Heart left ventricle (tissue), 16 donors: Measurements from ENCODE around the gene PCNA. TPM values are rescaled to one million over a fixed set of nuclear protein-coding genes. Genes with fewer than 3 reads are reported as not detected.
"Not testable (repeated sequence)": the region's sequence is repeated elsewhere in the genome, so short reads cannot be mapped to it uniquely, and the experiment has no call there.

Source experiments
- ATAC-seq, 4 donors: fragments of 200-7000 bp; cut with Tn5 transposase; one replicate each; pipeline ENCODE4 v1.9.1; 2020 to 2022; ENCODE audit warnings: moderate library complexity in 4 of 4, mild to moderate bottlenecking in 3 of 4, moderate number of reproducible peaks in 1 of 4
- DNase-seq, 5 donors: peaks; one replicate each; pipeline ENCODE4 v3.0.0-alpha.2; 2020
- H3K27ac ChIP-seq, 12 donors: fragments of 200-600 bp; sonication (generic) in 4 of 12; one replicate each; pipeline versions ENCODE4 v1.5.0 to v1.8.0; 2016 to 2022; ENCODE audit warnings: mild to moderate bottlenecking in 2 of 12
- H3K27me3 ChIP-seq, 9 donors: fragments of 200-600 bp; sonication (generic) in 2 of 9; one replicate each; pipeline versions ENCODE4 v1.5.1 to v1.8.0; 2016 to 2022; ENCODE audit warnings: mild to moderate bottlenecking in 3 of 9
- H3K36me3 ChIP-seq, 9 donors: fragments of 200-600 bp; sonication (generic) in 2 of 9; one replicate each; pipeline versions ENCODE4 v1.5.0 to v1.8.0; 2018 to 2022; ENCODE audit warnings: mild to moderate bottlenecking in 2 of 9
- H3K4me1 ChIP-seq, 12 donors: fragments of 200-600 bp; sonication (generic) in 4 of 12; one replicate each; pipeline versions ENCODE4 v1.5.0 to v1.8.0; 2016 to 2022; ENCODE audit warnings: mild to moderate bottlenecking in 3 of 12
- H3K4me3 ChIP-seq, 12 donors: fragments of 200-600 bp; sonication (generic) in 4 of 12; one replicate each; pipeline versions ENCODE4 v1.5.0 to v1.8.0; 2017 to 2022; ENCODE audit warnings: mild to moderate bottlenecking in 9 of 12, moderate library complexity in 4 of 12
- H3K9me3 ChIP-seq, 12 donors: fragments of 200-600 bp; sonication (generic) in 4 of 12; one replicate each; pipeline versions ENCODE4 v1.5.0 to v1.8.0; 2016 to 2022; ENCODE audit warnings: mild to moderate bottlenecking in 1 of 12
- POLR2A ChIP-seq, 2 donors: fragments of 450-650 bp; IDR thresholded peaks; one replicate each; pipeline ENCODE4 v1.6.1; 2017; ENCODE audit warnings: antibody characterized with exemption in 2 of 2, mild to moderate bottlenecking in 2 of 2, moderate library complexity in 2 of 2
- WGBS, 4 donors: extraction: QIAGEN DNeasy Blood & Tissue Kit in 2 of 4; methylation state at CpG; one replicate each; pipeline versions ENCODE4 v1.1.5 to v1.1.7; 2013 to 2018; 5-methylcytosine and 5-hydroxymethylcytosine counted together
- intact Hi-C, 10 donors: fragments of 100-400 bp; cut with DNase I; formaldehyde crosslinking; loops; one replicate each; pipeline versions ENCODE4 v1.11.1 to v1.14.2; 2022
- polyA plus RNA-seq, 2 donors: library from polyadenylated mRNA; stranded (reverse); fragments of 200-250 nt; gene quantifications; one replicate each; pipeline ENCODE4 v1.2.3, GENCODE V29; 2013
- total RNA-seq, 9 donors: library from RNA; depleted of rRNA in 2 of 9; stranded (reverse); fragments of >200 nt in 2 of 9; fragmentation: NEBNext Ultra II Directional in 3 of 9; extraction: Animal tissue kit (Norgen Biotek cat#: 25700) in 3 of 9; gene quantifications; one replicate each; pipeline versions ENCODE4 v1.1.0 to v1.2.4, GENCODE V29; 2016 to 2023
- TF ChIP-seq, protein P1 (sequence below), 12 donors: fragments of 200-600 bp; sonication (generic) in 4 of 12; IDR thresholded peaks; one replicate each; pipeline versions ENCODE4 v1.5.0 to v1.8.0; 2018 to 2022; ENCODE audit warnings: antibody characterized with exemption in 12 of 12, mild to moderate bottlenecking in 5 of 12
- donor health status: ischemic (EF 13 %, LVEDD 7.1; RV severe dilation, severe dysfunction).
- donor health status: healthy with polysubstance abuse.
- donor health status: DM: no; HTN: yes; CAD: no.
- donor health status: DM: no; HTN: no; CAD: no.
- donor health status: ischemic (EF 25% LVEDD 6.9; RV normal size, moderate dysfunction).
- donor health status: ischemic (EF 25% LVEDD 5.7; RV mildly dilated, moderate dysfunction).
- donor health status: healthy.
- donor health status: DM: yes; HTN: yes; CAD: no.
- donor health status: ischemic (EF 35%, LVEDD 5.7; RV mildly dilated, moderate dysfunction).
- donor health status: nonischemic (EF 11% LVEDD 7.7; RV severe dilation, severe dysfunction).
- donor health status: DM: yes; HTN: yes; CAD: no.
- donor health status: PGD.
- donor health status: ischemic (EF 29% LVEDD 5.4; RV normal size, mild dysfunction).
- donor health status: nonischemic (EF 23%, LVEDD 6.1; RV moderate dilation, normal function).

Gene PCNA
- total and polyA plus RNA-seq, 11 donors: 18.7 to 52.7 (median 22.9) TPM

DNA sequence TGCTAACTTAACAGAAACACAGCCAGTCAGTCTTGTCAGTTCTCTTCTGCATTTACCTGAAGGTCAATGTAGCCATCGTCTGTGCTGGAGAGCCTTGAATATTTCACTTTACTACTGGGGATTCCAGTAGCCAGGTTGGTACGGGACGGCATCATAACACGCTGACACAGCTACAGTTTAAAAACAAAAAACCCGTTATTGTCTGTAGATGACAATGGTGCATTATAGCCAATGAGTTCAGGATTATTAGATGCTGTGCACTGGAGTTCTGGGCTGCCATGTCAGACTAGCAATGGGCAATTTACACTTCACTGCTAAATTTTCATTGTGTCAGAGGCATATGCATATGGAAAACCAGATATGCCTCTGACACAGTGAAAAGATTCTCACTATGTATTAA is 10.5 kb downstream of the PCNA start:
- Histone ChIP-seq H3K27ac (no peak overlapping the region), H3K27me3 (no peaks in the 10 kb centered on the region), H3K36me3 (peaks cover 0 to 72% (median 68%) of the 10 kb centered on the region in 9 donors), H3K9me3 (no peaks in the 10 kb centered on the region), H3K4me1 (peaks cover 0 to 20% (median 10%) of the 10 kb centered on the region in 12 donors), H3K4me3 (no peak overlapping the region)
- intact Hi-C loops: loop anchor here in 3 of 10 donors (10.0 kb wide), 1 partner anchor 154 kb away; no protein-coding TSS in a partner anchor
- WGBS, 4 donors: 77 to 87% (median 83%) methylated on average over 5 of the region's 5 CpGs
- no peak for DNase-seq
- TF ChIP-seq POLR2A (IDR thresholded peaks at IDR 0.05): no peak
- TF ChIP-seq, protein P1, sequence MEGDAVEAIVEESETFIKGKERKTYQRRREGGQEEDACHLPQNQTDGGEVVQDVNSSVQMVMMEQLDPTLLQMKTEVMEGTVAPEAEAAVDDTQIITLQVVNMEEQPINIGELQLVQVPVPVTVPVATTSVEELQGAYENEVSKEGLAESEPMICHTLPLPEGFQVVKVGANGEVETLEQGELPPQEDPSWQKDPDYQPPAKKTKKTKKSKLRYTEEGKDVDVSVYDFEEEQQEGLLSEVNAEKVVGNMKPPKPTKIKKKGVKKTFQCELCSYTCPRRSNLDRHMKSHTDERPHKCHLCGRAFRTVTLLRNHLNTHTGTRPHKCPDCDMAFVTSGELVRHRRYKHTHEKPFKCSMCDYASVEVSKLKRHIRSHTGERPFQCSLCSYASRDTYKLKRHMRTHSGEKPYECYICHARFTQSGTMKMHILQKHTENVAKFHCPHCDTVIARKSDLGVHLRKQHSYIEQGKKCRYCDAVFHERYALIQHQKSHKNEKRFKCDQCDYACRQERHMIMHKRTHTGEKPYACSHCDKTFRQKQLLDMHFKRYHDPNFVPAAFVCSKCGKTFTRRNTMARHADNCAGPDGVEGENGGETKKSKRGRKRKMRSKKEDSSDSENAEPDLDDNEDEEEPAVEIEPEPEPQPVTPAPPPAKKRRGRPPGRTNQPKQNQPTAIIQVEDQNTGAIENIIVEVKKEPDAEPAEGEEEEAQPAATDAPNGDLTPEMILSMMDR (IDR thresholded peaks at IDR 0.05): no peak
- ATAC-seq: no peak

GRCh38 chr20:5104479-5104878 is 15.3 kb downstream of the PCNA start:
- DNase-seq (no peak), ATAC-seq (no peak)
- Histone ChIP-seq H3K4me3 (no peak overlapping the region), H3K36me3 (peaks cover 0 to 99% (median 94%) of the 10 kb centered on the region in 9 donors), H3K4me1 (peaks cover 0 to 11% (median 0%) of the 10 kb centered on the region in 12 donors), H3K27me3 (no peaks in the 10 kb centered on the region), H3K27ac (no peak overlapping the region), H3K9me3 (no peaks in the 10 kb centered on the region)
- intact Hi-C loops: loop anchor here in 8 of 10 donors (5.0 to 10.0 kb wide), 4 partner anchors 147 to 502 kb away; no protein-coding TSS in a partner anchor
- no peak for TF ChIP-seq POLR2A (IDR thresholded peaks at IDR 0.05)
- TF ChIP-seq, protein P1 (IDR thresholded peaks at IDR 0.05): no peak
- WGBS, 4 donors: 93 to 98% (median 97%) methylated on average over 2 of the region's 2 CpGs

DNA sequence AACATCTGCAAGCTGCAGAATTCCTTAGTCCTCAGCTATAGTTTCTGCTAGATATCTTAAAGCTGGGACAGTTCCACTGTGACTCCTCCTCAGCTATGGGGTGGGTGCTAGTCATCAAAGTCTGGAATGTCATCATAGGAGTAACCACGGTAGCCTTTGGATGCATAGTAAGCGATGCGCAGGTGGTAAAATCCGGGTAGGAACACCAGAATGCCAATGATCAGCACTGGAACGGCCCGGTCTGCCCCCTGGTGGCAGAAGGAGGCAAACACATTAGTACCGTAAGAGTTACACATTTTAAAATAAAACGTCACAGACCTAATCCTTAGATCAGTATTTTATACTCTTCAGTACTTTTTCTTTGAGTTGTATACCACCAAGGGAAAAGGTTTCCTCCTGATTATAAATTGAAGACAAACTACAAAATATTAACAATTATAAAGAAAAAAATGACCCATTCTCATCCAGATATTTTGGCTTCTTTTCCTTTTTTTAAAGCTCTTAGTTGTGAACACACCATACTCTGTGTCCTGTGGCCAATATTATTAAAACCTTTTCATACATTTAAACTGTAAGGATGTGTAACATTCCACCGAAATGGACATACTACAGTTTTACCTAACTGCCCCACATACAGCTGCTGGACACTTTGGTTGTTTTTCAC is 18.9 kb downstream of the PCNA start:
- TF ChIP-seq, protein P1 (IDR thresholded peaks at IDR 0.05): peak; percentile 87 to 96 (median 91)
- TF ChIP-seq POLR2A (IDR thresholded peaks at IDR 0.05): no peak
- H3K4me1 ChIP-seq: peaks cover 0 to 11% (median 0%) of the 10 kb centered on the region in 12 donors
- intact Hi-C loops: loop anchor here in 8 of 10 donors (5.0 to 10.0 kb wide), 4 partner anchors 144 to 499 kb away; no protein-coding TSS in a partner anchor
- peak; percentile 51 to 82 (median 78) for ATAC-seq
- DNase-seq: peak; percentile 50 to 83 (median 67)
- no peaks in the 10 kb centered on the region for H3K9me3 ChIP-seq
- H3K4me3 ChIP-seq: no peak overlapping the region
- H3K27me3 ChIP-seq: no peaks in the 10 kb centered on the region
- no peak overlapping the region for H3K27ac ChIP-seq
- H3K36me3 ChIP-seq: peaks cover 0 to 98% (median 90%) of the 10 kb centered on the region in 9 donors
- 9 to 16% (median 12%) methylated on average over 9 of the region's 9 CpGs for WGBS, 4 donors

DNA sequence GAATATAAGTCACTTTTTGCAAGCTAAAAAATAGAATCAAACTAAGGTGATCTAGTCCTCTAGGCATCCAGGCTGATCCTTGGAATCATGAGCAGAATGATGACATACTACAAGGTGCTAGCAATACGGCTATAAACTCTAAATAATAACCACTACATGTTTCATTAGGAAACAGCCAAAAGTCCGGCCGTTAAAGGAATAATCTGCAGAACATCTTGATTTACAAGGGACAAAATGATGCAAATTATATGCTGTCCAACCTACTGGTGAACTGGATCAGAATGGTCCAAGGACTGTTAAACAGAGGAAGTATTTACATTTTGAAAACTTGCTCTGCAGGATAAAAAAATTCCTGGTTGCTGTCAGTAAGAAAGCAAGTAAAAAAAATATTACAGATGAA is 19.8 kb downstream of the PCNA start:
- WGBS, 4 donors: 88 to 98% (median 95%) methylated on average over 3 of the region's 3 CpGs
- peaks cover 0 to 91% (median 81%) of the 10 kb centered on the region in 9 donors for H3K36me3 ChIP-seq
- not testable (repeated sequence) for ATAC-seq, H3K27ac ChIP-seq, H3K27me3 ChIP-seq, H3K4me3 ChIP-seq, DNase-seq, H3K9me3 ChIP-seq
- intact Hi-C loops: loop anchor here (5.0 to 10.0 kb wide), 7 partner anchors 95 to 498 kb away; partner anchors contain the start of gene SLC23A2 (in 1 of the 10)
- H3K4me1 ChIP-seq: peaks cover 0 to 11% (median 0%) of the 10 kb centered on the region in 12 donors

GRCh38 chr20:5099009-5099408 is 20.7 kb downstream of the PCNA start:
- 78 to 92% (median 84%) methylated on average over 1 of the region's 1 CpG for WGBS, 4 donors
- not testable (repeated sequence) for ATAC-seq, DNase-seq, H3K27ac ChIP-seq, H3K4me3 ChIP-seq, H3K9me3 ChIP-seq, H3K27me3 ChIP-seq
- Histone ChIP-seq H3K36me3 (peaks cover 0 to 82% (median 72%) of the 10 kb centered on the region in 9 donors), H3K4me1 (peaks cover 0 to 11% (median 0%) of the 10 kb centered on the region in 12 donors)
- intact Hi-C loops: loop anchor here in 7 of 10 donors (5.0 to 10.0 kb wide), 4 partner anchors 94 to 492 kb away; partner anchors contain the start of gene SLC23A2 (in 1 of the 7)
